GM20000 (cell line): Measurements from ENCODE around the gene RORC.
"Not testable (repeated sequence)": the region's sequence is repeated elsewhere in the genome, so short reads cannot be mapped to it uniquely, and the experiment has no call there.

Experiments used
- DNase-seq: peaks from one replicate; pipeline ENCODE4 v3.0.0; 2012; ENCODE audit warnings: low spot score
- TF ChIP-seq, protein P1 (sequence below): IDR thresholded peaks from 2 replicates; pipeline ENCODE4 v1.5.1; 2012; ENCODE audit warnings: mild to moderate bottlenecking, control low read depth; ENCODE audit errors: extremely low read depth, missing control alignments

Gene RORC

GRCh38 chr1:151776665-151777062 is 54.9 kb downstream of the RORC start:
- no peak for DNase-seq
- TF ChIP-seq, protein P1, sequence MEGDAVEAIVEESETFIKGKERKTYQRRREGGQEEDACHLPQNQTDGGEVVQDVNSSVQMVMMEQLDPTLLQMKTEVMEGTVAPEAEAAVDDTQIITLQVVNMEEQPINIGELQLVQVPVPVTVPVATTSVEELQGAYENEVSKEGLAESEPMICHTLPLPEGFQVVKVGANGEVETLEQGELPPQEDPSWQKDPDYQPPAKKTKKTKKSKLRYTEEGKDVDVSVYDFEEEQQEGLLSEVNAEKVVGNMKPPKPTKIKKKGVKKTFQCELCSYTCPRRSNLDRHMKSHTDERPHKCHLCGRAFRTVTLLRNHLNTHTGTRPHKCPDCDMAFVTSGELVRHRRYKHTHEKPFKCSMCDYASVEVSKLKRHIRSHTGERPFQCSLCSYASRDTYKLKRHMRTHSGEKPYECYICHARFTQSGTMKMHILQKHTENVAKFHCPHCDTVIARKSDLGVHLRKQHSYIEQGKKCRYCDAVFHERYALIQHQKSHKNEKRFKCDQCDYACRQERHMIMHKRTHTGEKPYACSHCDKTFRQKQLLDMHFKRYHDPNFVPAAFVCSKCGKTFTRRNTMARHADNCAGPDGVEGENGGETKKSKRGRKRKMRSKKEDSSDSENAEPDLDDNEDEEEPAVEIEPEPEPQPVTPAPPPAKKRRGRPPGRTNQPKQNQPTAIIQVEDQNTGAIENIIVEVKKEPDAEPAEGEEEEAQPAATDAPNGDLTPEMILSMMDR = no peak

GRCh38 chr1:151775894-151776664 is 55.5 kb downstream of the RORC start:
- TF ChIP-seq, protein P1 = no peak
- no peak for DNase-seq

GRCh38 chr1:151774256-151774922 is 57.2 kb downstream of the RORC start:
- TF ChIP-seq, protein P1 = no peak
- DNase-seq = no peak

GRCh38 chr1:151773702-151774101 is 57.9 kb downstream of the RORC start:
- TF ChIP-seq, protein P1 = no peak
- no peak for DNase-seq

DNA sequence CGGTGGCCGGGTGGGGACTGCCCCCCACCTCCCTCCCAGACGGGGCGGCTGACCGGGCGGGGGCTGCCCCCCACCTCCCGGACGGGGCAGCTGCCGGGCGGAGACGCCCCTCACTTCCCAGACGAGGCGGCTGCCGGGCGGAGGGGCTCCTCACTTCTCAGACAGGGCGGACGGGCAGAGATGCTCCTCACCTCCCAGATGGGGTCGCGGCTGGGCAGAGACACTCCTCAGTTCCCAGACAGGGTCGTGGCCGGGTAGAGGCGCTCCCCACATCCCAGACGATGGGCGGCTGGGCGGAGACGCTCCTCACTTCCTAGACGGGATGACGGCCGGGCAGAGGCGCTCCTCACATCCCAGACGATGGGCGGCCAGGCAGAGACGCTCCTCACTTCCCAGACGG is 62.3 kb downstream of the RORC start:
- DNase-seq = not testable (repeated sequence)

DNA sequence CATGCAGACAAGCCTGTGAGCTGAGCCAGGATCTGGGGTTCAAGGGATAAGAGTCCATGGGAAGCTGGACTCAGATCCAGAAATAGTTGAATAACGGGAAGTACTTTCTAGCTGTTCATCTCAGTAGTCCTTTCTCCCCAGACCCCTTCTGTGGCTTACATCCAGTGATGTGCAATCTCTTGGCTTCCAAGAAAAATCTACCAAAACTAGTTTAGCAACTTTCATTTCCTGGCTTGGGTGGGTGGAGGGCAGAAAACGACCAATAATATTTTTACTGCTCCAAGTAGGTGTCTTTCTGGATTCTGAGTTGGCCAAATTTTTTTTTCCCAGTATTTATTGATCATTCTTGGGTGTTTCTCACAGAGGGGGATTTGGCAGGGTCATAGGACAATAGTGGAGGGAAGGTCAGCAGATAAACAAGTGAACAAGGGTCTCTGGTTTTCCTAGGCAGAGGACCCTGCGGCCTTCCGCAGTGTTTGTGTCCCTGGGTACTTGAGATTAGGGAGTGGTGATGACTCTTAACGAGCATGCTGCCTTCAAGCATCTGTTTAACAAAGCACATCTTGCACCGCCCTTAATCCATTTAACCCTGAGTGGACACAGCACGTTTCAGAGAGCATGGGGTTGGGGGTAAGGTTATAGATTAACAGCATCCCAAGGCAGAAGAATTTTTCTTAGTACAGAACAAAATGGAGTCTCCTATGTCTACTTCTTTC is 63.1 kb downstream of the RORC start:
- not testable (repeated sequence) for DNase-seq

- no peak for DNase-seq
- TF ChIP-seq, protein P1 = no peak
Observed at GRCh38 chr1:151763990-151764389, 67.6 kb downstream of the RORC start.

DNA sequence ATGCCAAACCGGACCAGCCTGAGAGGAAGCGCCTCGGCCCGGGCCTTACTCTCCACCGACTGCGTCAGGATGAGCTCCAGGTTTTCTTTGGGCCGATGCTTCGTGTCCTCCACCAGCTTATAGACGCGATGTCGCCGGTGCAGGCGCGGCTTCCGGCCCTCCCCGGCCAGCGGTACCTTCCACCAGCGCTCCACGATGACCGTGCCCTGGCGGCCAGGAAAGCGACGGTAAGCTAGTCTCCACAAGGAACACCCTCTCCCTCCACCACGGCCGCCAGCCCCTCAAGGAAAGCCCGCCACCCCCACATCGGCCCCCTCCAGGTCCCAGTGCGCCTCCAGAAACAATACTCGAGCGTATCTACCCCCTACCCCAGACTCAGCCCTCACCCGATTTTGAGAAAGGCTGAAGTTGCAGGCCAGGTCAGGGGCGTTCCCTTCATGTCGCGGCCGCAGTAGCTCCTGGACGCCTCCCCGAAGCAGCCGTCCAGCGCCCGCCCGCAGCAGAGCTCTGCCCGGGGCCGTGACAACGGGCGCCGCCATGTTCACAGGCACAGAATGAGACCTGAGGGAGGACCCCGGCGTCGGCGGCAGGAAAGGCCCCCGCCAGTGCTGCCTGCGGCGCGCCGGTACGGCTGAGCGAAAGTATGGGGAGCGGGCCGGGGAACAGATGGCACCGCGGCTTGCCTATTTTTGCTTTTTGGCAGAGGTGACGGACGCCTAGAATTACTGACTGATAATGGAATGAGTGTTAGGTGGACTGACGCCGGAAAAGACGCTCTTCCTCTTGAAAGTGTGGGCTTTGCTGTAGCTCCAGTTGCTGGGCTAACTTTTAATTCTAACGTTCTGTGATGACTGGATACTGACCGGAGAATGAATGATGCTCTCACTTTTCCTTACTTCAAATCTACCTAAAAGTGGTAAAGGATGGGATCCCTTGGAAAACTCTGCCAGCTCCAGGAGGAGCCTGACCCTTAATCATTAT is 68.4 kb downstream of the RORC start, which contains the start of gene MRPL9:
Gene MRPL9, minus strand, starts transcription at position 556 of the 981 bp plus-strand sequence. Its CDS starts 17 bp downstream, at position 539.
- DNase-seq = peak; percentile 93
- TF ChIP-seq, protein P1 = no peak
